Measurements from ENCODE around the gene GATAD2B. TPM values are rescaled to one million over a fixed set of nuclear protein-coding genes. Genes with fewer than 3 reads are reported as not detected.

Gene GATAD2B
- total and polyA plus RNA-seq, 4 donors: 6.4 to 67.8 (median 30.0) TPM

DNA sequence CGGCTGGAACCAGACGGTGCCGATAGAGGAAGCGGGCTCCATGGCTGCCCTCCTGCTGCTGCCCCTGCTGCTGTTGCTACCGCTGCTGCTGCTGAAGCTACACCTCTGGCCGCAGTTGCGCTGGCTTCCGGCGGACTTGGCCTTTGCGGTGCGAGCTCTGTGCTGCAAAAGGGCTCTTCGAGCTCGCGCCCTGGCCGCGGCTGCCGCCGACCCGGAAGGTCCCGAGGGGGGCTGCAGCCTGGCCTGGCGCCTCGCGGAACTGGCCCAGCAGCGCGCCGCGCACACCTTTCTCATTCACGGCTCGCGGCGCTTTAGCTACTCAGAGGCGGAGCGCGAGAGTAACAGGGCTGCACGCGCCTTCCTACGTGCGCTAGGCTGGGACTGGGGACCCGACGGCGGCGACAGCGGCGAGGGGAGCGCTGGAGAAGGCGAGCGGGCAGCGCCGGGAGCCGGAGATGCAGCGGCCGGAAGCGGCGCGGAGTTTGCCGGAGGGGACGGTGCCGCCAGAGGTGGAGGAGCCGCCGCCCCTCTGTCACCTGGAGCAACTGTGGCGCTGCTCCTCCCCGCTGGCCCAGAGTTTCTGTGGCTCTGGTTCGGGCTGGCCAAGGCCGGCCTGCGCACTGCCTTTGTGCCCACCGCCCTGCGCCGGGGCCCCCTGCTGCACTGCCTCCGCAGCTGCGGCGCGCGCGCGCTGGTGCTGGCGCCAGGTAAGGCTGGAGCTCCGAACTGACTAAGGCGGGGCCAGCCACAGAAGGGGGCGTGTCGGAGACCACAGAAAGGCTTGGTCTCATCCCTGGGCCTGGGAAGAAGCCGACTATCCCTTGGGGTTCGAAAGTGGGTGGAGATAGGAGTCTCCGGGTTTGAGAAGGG lies 147.1 kb downstream of the GATAD2B start:
- Histone ChIP-seq H3K27me3 (ENCODE audit: control insufficient read depth in 1 of 2, insufficient read depth in 2 of 2, low read length in 1 of 2) (no peaks in the 10 kb centered on the region), H3K27ac (ENCODE audit: low read depth in 1 of 2, low read length in 2 of 2) (peak overlapping the region; percentile 54 to 82), H3K9me3 (ENCODE audit: control insufficient read depth, low read length) (no peaks in the 10 kb centered on the region), H3K4me3 (ENCODE audit: low read length in 2 of 2) (peak overlapping the region; percentile 47 to 50), H3K4me1 (ENCODE audit: control insufficient read depth in 1 of 2, insufficient read depth in 2 of 2, low read length in 2 of 2) (no peaks in the 10 kb centered on the region), H3K36me3 (ENCODE audit: control insufficient read depth in 1 of 2, insufficient read depth in 2 of 2, low read length in 1 of 2) (peaks cover 0 to 2% of the 10 kb centered on the region in 2 donors)
- ATAC-seq (ENCODE audit: low FRiP score) (peak; percentile 53), DNase-seq (peak; percentile 82 to 90)
- intact Hi-C loops (cut with DNase I): loop anchor here in 1 of 2 donors (10.0 kb wide), 1 partner anchor 261 kb away; no protein-coding TSS in a partner anchor
- 0% methylated on average over 68 to 83 of the region's 83 CpGs for whole genome bisulfite sequencing, 2 donors

DNA sequence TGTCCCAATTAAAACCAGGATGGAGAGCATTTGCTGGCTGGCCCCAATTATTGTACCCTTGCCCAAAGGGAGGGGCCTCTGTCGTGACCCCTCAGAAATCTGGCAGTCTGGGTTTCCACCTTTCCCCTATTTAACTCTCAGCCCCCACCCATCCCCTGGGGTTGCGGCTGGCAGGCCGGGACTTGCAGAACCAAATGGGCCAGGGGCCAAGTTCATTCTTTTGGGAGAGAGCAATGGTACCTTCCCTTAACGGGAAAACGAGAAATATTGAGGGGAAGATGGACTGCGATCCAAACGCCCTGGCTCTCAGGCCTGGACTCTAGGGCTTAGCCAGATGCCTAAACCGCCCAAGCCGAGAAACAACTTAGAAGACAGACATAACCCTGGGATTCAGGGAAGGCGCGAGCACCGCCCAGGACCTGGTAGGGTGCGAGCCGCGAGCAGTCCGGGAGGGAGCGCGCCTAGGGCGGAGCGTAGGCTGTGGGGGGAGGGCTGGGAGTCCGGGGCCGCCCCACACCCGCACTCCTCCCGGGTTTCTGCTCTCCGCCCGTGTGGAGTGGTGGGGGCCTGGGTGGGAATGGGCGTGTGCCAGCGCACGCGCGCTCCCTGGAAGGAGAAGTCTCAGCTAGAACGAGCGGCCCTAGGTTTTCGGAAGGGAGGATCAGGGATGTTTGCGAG lies 147.9 kb downstream of the GATAD2B start, which contains the start of gene SLC27A3:
TSS of gene SLC27A3 (plus strand) at position 628 of the 678 bp plus-strand sequence. CDS start 91 bp downstream, outside the sequence.
- no peaks in the 10 kb centered on the region for H3K27me3 ChIP-seq (ENCODE audit: control insufficient read depth in 1 of 2, insufficient read depth in 2 of 2, low read length in 1 of 2)
- no peaks in the 10 kb centered on the region for H3K9me3 ChIP-seq (ENCODE audit: control insufficient read depth, low read length)
- DNase-seq (peak; percentile 91 to 94), ATAC-seq (ENCODE audit: low FRiP score) (peak; percentile 94)
- H3K27ac ChIP-seq (ENCODE audit: low read depth in 1 of 2, low read length in 2 of 2): peak within 1 kb of the TSS; percentile 54 to 82
- no peaks in the 10 kb centered on the region for H3K4me1 ChIP-seq (ENCODE audit: control insufficient read depth in 1 of 2, insufficient read depth in 2 of 2, low read length in 2 of 2)
- peak within 1 kb of the TSS; percentile 47 to 50 for H3K4me3 ChIP-seq (ENCODE audit: low read length in 2 of 2)
- WGBS, 2 donors: 0 to 1% methylated on average over 32 to 35 of the region's 35 CpGs
- H3K36me3 ChIP-seq (ENCODE audit: control insufficient read depth in 1 of 2, insufficient read depth in 2 of 2, low read length in 1 of 2): peaks cover 0 to 2% of the 10 kb centered on the region in 2 donors
- intact Hi-C loops (cut with DNase I): loop anchor here in 1 of 2 donors (5.0 to 10.0 kb wide), 2 partner anchors 98 to 260 kb away; partner anchors contain the start of gene NPR1

DNA sequence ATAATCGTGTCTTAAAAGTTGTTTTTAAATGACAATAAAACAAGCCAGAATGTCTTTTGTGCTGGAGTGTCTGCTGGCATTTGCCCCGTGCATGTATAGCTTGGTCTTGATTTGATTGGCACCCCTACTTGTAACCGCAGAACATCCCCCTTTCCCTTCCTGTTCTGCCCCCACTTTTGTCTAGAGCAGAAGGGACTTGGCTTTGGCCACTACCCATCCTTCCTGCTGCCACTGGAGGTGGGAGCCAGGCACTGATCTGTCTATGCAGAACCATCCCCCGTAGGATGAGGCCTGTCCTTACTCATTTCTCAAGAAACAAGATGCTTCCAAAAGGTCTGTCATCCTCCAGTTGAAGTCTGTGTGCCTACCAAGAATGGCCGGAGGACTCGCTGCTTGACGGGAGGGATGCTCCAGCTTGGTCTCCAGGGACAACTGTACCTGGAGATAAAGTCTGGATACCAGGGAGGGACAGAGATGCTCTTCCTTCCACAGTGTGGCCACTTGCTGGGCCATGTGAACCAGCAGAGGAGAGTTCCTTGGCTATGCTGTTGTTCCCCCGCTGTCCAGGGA lies 148.7 kb downstream of the GATAD2B start:
- H3K27me3 ChIP-seq (ENCODE audit: control insufficient read depth in 1 of 2, insufficient read depth in 2 of 2, low read length in 1 of 2): no peaks in the 10 kb centered on the region
- ATAC-seq (ENCODE audit: low FRiP score) (no peak), DNase-seq (peak in 1 of 2 donors; percentile 55)
- peaks cover 0 to 2% of the 10 kb centered on the region in 2 donors for H3K36me3 ChIP-seq (ENCODE audit: control insufficient read depth in 1 of 2, insufficient read depth in 2 of 2, low read length in 1 of 2)
- WGBS, 2 donors: 53 to 54% methylated on average over 8 of the region's 8 CpGs
- no peaks in the 10 kb centered on the region for H3K4me1 ChIP-seq (ENCODE audit: control insufficient read depth in 1 of 2, insufficient read depth in 2 of 2, low read length in 2 of 2)
- intact Hi-C loops (cut with DNase I): loop anchor here in 1 of 2 donors (5.0 to 10.0 kb wide), 2 partner anchors 97 to 259 kb away; partner anchors contain the start of gene NPR1
- peak overlapping the region in 1 of 2 donors; percentile 82 for H3K27ac ChIP-seq (ENCODE audit: low read depth in 1 of 2, low read length in 2 of 2)
- H3K9me3 ChIP-seq (ENCODE audit: control insufficient read depth, low read length): no peaks in the 10 kb centered on the region
- no peak overlapping the region for H3K4me3 ChIP-seq (ENCODE audit: low read length in 2 of 2)

DNA sequence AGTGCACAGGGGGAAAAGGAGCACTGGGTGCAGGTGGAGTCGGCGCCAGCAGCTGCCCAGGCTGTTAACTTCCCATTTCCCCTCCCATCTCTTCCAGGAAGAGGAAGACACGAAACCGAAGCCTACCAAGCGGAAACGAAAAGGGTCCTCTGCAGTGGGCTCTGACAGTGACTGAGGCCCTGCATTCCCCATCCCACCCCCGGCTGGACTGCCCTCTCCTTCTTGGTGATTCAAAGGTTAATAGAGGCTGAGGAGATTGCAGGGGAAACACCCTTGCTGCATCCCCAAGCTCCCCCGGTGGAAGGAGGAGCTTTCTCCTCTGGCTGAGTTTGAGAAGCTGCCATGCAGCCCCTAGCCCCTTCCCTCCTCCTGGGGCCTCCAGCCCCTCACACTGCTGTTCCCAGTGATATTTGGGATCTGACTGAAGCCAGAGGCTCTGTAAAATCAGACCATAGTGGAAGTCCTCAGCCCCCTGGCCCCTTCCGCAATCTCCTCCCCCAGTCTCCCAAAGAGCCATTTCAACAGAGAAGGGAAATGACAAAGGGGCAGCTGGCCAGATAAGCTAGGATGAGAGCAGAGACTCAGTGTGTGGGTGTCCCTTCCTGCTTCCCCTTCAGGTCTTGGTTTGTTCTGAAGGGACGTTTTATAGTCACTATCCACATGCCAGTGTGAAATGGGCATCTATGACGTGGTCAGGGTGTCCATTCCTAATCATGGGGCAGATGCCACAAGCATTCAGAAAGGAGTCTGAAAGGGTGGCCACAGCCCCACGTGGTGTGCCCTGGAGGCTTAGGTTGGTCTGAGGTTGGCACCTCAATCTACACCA lies 149.5 kb downstream of the GATAD2B start:
- Histone ChIP-seq H3K27ac (ENCODE audit: low read depth in 1 of 2, low read length in 2 of 2) (peak overlapping the region in 1 of 2 donors; percentile 28), H3K27me3 (ENCODE audit: control insufficient read depth in 1 of 2, insufficient read depth in 2 of 2, low read length in 1 of 2) (no peaks in the 10 kb centered on the region), H3K9me3 (ENCODE audit: control insufficient read depth, low read length) (no peaks in the 10 kb centered on the region), H3K4me3 (ENCODE audit: low read length in 2 of 2) (no peak overlapping the region), H3K36me3 (ENCODE audit: control insufficient read depth in 1 of 2, insufficient read depth in 2 of 2, low read length in 1 of 2) (peaks cover 0 to 4% of the 10 kb centered on the region in 2 donors), H3K4me1 (ENCODE audit: control insufficient read depth in 1 of 2, insufficient read depth in 2 of 2, low read length in 2 of 2) (no peaks in the 10 kb centered on the region)
- no peak for ATAC-seq (ENCODE audit: low FRiP score)
- peak in 1 of 2 donors; percentile 70 for DNase-seq
- intact Hi-C loops (cut with DNase I): loop anchor here (2.0 to 10.0 kb wide), 4 partner anchors 21 to 259 kb away; partner anchors contain the start of gene NPR1 (in 2 of the 2)
- WGBS, 2 donors: 61 to 62% methylated on average over 12 of the region's 12 CpGs

DNA sequence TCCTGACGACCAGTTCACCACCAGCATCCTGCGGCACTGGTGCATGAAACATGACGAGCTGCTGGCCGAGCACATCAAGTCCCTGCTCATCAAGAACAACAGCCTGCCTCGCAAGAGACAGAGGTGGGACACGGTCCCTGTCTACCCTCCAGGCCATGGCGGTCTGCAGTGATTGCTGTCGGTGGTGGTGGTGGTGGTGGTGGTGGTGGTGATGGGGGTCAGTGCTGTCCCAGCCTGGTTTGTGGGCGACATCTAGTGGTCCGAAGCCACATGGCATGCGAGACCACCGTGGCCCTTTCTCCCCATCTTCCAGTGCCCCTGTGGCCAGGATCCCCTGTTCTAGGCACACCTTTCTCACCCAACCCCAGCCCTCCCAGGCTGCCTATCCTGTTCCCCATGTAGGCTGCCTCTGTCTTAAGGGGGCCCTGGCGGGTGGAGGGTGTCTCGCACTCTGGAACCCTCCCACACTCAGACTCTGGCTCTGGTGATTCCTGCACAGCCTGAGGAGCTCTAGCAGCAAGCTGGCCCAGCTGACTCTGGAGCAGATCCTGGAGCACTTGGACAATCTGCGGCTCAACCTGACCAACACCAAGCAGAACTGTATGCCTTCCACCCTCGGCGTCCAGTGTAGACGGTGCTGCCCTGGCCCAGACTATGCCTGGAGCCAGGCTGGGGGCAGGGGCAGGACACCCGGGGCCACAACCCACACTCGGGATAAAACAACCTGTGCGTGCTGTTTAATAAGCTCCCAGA lies 150.8 kb downstream of the GATAD2B start:
- H3K36me3 ChIP-seq (ENCODE audit: control insufficient read depth in 1 of 2, insufficient read depth in 2 of 2, low read length in 1 of 2): peaks cover 0 to 4% of the 10 kb centered on the region in 2 donors

DNA sequence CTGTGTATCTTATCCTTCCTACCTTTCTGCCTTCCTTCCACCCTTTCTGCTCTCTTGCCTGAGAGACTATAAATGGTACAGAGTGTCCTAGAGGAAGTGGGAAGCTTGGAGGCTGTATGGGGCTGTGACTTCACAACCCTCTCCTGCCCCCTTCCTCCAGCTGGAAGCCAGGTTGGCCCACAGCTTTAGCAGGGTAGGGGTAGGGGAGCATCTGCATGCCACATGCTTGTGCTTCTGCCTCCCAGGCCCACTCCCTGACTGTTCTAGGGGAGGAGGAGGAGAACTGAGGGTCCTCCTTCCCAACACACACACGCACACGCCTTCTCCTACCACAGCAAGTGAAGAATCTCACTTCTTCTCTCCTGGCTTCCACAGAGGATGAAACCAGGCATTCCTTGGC lies 151.5 kb downstream of the GATAD2B start:
- DNase-seq (no peak), ATAC-seq (ENCODE audit: low FRiP score) (no peak)
- H3K27me3 ChIP-seq (ENCODE audit: control insufficient read depth in 1 of 2, insufficient read depth in 2 of 2, low read length in 1 of 2): no peaks in the 10 kb centered on the region
- 80 to 100% methylated on average over 2 of the region's 2 CpGs for WGBS, 2 donors
- intact Hi-C loops (cut with DNase I): loop anchor here in 1 of 2 donors (5.0 to 10.0 kb wide), 2 partner anchors 94 to 256 kb away; partner anchors contain the start of gene NPR1
- peaks cover 0 to 4% of the 10 kb centered on the region in 2 donors for H3K36me3 ChIP-seq (ENCODE audit: control insufficient read depth in 1 of 2, insufficient read depth in 2 of 2, low read length in 1 of 2)
- no peaks in the 10 kb centered on the region for H3K9me3 ChIP-seq (ENCODE audit: control insufficient read depth, low read length)
- H3K4me1 ChIP-seq (ENCODE audit: control insufficient read depth in 1 of 2, insufficient read depth in 2 of 2, low read length in 2 of 2): no peaks in the 10 kb centered on the region
- H3K4me3 ChIP-seq (ENCODE audit: low read length in 2 of 2): no peak overlapping the region
- peak overlapping the region in 1 of 2 donors; percentile 14 for H3K27ac ChIP-seq (ENCODE audit: low read depth in 1 of 2, low read length in 2 of 2)

More for the DNA sequence above, 150.8 kb downstream of the GATAD2B start:
- no peak for ATAC-seq (ENCODE audit: low FRiP score)
- Histone ChIP-seq H3K4me1 (ENCODE audit: control insufficient read depth in 1 of 2, insufficient read depth in 2 of 2, low read length in 2 of 2) (no peaks in the 10 kb centered on the region), H3K4me3 (ENCODE audit: low read length in 2 of 2) (no peak overlapping the region), H3K27me3 (ENCODE audit: control insufficient read depth in 1 of 2, insufficient read depth in 2 of 2, low read length in 1 of 2) (no peaks in the 10 kb centered on the region), H3K9me3 (ENCODE audit: control insufficient read depth, low read length) (no peaks in the 10 kb centered on the region), H3K27ac (ENCODE audit: low read depth in 1 of 2, low read length in 2 of 2) (no peak overlapping the region)
- intact Hi-C loops (cut with DNase I): loop anchor here (2.0 to 10.0 kb wide), 4 partner anchors 19 to 257 kb away; partner anchors contain the start of gene NPR1 (in 2 of the 2)
- WGBS, 2 donors: 58 to 59% methylated on average over 21 of the region's 21 CpGs
- no peak for DNase-seq

DNA sequence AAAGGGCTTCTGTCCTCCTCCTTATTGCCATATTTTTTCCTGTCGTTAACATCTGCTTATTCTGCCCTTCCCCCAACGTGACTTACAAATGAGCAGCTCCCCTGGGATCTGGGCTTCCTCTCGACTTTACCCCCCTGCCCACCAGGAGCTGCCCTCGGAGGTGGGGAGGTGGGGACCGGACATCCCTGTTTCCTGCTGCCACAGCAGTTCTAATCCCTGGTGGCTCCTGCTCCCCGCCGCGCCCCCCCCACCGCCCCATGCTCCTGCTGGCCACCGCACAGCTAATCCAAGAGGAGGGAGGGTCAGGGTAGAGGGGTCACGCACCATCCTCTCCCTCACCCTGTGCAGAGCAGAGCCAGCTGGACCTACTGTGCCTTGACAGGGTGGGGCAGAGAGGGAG lies 152.0 kb downstream of the GATAD2B start:
- Histone ChIP-seq H3K4me1 (ENCODE audit: control insufficient read depth in 1 of 2, insufficient read depth in 2 of 2, low read length in 2 of 2) (no peaks in the 10 kb centered on the region), H3K36me3 (ENCODE audit: control insufficient read depth in 1 of 2, insufficient read depth in 2 of 2, low read length in 1 of 2) (peaks cover 0 to 4% of the 10 kb centered on the region in 2 donors), H3K9me3 (ENCODE audit: control insufficient read depth, low read length) (no peaks in the 10 kb centered on the region), H3K4me3 (ENCODE audit: low read length in 2 of 2) (no peak overlapping the region), H3K27me3 (ENCODE audit: control insufficient read depth in 1 of 2, insufficient read depth in 2 of 2, low read length in 1 of 2) (no peaks in the 10 kb centered on the region), H3K27ac (ENCODE audit: low read depth in 1 of 2, low read length in 2 of 2) (peak overlapping the region in 1 of 2 donors; percentile 10)
- no peak for ATAC-seq (ENCODE audit: low FRiP score)
- no peak for DNase-seq
- intact Hi-C loops (cut with DNase I): loop anchor here in 1 of 2 donors (5.0 to 10.0 kb wide), 2 partner anchors 93 to 256 kb away; partner anchors contain the start of gene NPR1
- WGBS, 2 donors: 44 to 57% methylated on average over 7 to 11 of the region's 11 CpGs

Data from aorta (tissue), 5 donors.